NCI-H526 (cell line): ENCODE results near the gene RANBP17.
"Not testable (repeated sequence)": the region's sequence is repeated elsewhere in the genome, so short reads cannot be mapped to it uniquely, and the experiment has no call there.

Experiments
- DNase-seq, 2 experiments: peaks; one replicate each; lab custom pipeline; 2025; lab: John Stamatoyannopoulos, UW

Gene RANBP17

DNA sequence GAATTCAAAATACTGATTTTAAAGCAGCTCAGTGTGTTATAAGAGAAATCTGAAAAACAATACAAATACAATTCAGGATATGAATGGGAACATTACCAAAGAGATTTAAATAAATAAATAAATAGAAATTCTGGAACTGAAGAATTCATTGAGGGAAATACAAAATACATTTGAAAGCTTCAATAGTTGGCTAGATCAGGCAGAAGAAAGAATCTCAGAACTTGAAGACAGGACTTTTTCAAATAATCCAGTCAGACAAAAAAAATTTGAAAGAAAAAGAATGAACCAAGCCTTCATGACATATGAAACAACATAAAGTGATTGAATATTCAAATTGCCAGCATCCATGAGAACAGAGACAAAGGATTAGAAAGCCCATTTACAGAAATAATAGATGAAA, 387.6 kb downstream of the RANBP17 start:
- DNase-seq = no peak

DNA sequence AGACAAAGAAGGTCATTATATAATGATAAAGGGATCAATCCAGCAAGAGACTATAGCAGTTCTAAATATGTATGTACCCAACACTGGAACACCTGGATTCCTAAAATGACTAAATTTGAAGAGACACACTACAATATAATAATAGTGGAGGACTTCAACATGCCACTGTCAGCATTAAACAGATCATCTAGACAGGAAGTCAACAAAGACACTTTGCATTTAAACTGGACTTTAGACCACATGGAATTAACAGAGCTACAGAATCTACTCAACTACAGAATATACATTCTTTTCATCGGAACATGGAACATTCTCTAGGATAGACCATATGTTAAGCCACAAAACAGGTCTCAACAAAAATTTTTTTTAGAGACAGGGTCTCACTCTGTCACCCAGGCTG, 388.9 kb downstream of the RANBP17 start:
- no peak for DNase-seq

DNA sequence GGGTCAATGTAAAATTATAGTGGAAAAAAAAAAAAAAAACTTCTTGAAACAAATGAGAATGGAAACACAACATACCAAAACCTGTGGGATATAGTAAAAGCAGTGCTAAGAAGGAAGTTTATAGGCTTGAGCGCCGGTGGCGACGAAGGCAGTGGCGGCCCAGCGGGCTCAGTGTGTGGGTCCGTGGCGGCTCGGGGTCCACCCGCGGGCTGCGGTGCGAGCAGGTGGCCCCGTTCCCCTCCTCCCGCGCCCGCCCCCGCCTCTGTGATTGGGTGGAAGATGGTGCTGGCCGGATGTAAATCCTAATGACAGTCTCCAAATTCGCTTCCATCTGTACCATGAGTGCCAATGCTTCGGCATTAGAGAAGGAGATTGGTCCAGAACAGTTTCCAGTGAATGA, 389.7 kb downstream of the RANBP17 start:
- no peak for DNase-seq

DNA sequence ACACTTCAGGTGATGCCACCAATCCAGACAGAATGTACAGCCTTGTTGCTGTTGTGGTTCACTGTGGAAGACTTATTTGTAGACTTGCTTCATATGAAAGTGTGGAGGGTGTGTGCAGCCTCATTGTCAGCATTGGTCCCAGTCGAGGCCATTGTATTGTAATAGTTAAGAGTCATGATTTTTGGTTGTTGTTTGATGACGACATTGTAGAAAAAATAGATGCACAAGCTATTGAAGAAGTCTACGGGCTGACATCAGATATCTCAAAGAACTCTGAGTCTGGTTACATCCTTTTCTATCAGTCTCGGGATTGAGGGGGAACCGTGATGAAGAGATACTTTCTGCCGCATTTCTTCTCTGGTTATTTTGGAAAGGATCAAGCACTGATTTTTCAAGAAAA, 390.9 kb downstream of the RANBP17 start:
- no peak for DNase-seq

DNA sequence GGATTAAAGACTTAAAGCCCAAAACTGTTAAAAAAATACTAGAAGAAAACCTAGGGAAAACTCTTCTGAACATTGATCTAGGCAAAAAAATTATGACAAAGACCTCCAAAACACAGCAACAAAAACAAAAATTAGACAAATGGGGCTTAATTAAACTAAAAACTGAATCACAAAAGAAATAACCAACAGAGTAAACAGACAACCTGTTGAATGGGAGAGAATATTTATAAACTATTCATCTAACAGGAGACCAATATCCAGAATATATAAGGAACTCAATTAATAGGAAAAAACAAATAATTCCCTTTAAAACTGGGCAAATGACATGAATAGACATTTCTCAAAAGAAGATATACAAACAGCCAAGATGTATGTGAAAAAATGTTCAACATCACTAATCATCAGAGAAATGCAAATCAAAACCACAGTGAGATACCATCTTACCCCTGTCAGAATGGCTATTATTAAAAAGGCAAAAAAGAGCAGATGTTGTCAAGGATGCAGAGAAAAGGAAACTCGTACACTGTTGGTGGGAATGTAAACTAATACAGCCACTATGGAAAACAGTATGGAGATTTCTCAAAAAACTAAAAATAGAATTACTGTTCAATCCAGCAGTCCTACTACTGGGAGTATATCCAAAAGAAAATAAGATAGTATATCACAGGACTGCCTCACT, 397.1 kb downstream of the RANBP17 start:
- DNase-seq = peak; percentile 43 to 55

DNA sequence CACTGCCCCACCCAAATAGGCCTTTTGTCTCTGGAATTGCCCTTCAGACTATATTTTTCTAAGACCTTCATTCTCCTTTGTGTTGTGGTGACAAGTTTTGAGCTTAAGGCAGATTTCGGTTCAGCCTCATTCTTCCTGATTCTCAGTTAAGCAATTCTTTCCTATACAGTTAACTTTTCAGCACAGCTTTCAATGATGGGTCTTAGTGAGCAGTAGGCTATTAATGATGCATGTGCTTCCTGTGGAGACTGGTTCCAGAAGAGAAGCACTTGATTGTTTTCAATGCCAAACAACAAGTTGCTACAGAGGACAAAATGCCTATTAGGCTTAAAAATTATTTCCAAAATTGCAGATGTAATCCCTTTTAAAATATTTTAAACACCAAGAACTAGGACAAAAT, 399.5 kb downstream of the RANBP17 start:
- DNase-seq = no peak

DNA sequence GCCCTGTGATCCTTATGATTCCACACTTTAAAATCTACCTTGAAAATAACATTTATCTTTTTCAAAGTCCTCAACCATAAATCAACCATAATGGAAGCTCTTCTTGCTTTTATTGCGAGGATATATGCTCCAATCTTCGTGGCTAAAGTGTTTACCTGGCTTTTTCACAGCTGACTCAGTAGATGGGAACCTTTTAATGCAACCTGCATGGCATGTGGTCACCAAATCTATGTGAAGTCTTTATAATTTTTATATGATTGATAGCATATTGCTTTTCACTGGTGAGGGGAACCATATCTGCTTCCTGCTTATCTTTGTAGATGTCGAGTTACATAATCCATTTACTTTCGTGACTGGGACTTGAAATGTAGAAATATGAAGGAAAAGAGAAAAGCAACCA, 400.1 kb downstream of the RANBP17 start:
- DNase-seq = no peak

DNA sequence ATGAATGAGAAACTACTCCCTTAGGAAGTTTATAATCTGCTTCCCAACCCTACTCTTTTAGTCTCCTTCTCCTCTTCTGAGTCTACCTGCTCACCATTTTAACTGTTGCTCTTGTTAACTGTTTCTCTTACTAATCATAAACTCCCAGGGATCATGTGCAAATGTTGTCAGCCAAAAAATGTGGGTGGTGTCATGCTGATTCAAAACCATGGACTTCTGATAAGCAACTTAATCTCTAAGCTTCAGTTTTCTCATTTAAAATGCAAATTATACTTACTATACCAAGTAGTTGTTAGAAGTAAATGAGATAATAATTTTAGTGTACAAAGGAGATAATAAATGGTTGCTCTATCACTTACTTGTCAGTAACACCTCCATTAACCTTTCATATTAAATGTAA, 401.4 kb downstream of the RANBP17 start:
- DNase-seq = no peak

DNA sequence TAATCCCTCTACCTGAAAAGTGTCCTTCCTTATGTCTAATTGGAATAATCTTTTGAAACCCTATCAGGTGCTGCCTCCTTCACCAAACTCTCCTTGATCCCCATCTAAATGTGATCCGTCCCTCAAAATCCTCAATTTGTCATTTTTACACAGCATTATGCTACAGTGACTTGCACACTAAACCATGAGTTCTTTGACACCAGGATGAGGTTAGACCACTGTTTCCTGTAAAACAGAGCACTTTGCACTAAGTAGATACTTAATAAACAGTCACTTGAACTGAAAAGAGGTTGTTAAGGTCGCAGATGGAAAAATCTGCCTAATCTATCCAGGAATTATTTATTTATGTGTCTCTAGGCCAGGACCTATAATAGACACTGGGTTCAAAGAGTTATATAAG, 403.0 kb downstream of the RANBP17 start:
- no peak for DNase-seq

DNA sequence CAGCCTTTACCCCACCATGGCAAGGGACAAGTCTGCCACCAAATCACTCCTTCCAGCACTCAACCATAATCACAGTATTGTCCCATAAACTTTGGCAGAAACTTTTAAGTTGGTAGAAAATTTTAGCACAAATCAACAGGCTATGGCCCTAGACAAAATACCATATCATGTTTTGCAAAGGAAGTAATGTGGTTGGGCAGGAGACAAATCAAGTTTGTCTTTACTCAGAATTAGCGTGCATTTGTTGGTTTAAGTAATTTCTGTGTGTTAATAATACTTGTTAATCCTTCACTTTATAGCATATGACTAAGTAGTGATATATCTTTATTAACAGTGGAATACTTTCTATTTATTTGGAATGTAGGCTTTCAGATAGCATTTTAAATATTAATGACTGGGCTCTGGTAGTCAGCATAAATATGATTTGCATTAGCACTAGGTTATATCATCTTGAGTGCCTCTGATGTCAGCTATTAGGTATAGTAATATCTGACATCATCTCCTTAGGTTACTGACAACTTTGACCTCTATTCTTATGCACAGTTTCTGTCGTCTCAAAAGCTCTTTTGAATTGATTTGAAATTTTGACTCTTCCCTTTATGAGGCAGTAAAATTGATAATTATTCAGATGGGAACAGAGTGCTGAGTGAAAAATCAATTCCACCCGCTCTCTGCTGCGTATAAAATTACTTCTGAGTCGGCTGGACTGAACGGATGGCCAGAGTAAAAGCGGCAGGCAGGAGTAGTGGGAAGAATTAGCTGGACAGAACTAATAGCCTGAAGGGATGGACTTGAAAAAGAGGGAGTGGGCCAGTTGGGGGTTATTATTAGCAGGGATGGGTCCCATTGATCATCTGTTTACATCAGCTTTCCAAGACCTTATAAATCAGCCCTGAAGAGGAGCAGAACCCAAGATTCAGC, 407.1 kb downstream of the RANBP17 start:
- DNase-seq = no peak

DNA sequence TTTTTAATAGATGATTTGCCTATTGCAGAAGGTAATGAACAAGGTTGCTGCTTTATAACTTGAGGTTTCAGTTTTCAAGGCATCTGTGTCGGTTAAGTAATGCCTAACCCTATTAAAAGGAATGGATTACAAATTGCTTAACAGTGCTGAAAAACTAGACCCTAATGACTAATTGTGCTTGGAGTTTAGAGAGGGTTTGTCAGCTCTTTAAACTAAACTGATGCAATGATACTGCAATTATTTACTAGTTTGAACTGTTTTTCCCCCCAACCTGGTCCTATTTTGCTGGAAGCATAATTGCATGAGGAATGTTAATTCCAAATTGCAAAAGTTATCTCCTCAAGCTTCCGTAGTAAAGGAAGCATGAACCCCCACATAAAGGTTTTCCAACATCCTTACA, 407.9 kb downstream of the RANBP17 start:
- DNase-seq = no peak

DNA sequence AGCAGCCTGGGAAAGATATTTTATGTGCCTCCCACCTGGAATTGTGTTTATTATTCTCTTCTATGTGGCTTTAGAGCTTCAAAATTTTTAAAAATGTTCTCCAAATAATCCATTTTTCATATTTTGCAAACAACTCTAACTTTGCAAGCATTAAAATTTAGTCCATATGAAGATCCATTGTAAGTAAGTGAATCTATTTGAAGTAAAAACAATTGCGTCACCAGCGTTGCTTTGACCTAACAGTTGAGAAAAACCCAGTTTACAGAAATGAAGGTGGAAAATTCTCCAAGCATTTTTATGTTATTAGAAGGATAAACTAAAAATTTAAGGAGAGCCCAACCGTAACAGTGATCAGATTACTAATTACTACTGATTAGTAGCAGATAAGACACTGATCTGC, 408.3 kb downstream of the RANBP17 start:
- no peak for DNase-seq

DNA sequence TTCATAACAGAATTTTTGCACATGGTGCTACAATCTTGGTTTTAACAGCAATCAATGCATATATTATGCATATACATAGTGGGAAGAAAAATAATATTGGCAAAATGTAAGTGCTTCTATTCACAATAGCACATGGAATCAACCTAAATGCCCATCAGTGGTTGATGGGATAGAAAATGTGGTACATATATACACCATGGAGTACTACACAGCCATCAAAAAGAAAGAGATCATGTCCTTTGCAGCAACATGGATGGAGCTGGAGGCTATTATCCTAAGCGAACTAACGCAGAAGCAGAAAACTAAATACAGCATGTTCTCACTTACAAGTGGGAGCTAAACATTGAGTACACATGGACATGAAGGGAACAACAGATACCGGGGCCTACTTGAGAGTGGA, 410.0 kb downstream of the RANBP17 start:
- DNase-seq = no peak

DNA sequence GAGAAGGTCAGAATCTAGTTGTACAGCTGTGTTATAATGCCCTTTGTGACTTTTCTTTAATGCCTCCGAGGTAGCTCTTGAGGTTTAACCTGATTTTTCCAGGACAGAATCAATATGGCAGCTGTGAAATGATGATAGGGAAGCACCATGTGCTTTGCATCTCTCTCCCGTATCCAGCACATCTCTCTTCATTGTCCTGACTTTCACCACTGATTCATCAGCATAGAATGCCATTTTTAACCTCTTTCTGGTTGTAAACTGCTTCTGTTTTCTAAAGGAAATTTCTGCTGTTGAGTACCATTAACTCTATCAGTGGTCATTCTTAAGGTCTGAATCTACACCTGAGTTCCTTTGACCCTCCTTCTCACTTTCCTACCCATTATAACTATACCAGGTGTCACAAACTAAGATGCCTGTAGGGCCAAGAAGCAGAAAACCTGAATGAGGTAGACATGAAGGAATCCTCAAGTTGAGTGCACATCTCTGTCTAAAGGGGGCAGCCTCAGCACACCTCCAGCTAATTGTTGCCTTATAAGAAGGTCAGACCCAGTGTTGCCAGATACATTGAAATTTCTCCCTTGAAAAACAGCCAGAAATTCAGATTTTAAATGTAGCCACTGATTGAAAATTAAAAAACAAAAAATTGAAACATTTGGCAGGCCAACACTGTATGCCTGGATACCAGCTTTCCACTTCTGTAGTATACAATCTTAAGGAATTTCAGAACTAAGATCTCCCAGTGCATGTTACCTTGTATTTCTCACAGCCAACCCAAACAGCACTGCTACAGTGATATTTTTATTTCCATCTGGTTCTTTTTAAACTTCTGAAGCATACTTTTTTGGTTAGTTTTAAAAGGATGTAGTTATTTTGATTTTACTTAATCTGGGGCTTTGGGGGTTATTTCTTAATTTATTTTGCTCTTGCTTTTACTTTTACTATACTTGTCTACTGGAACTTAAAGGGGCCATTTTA, 411.5 kb downstream of the RANBP17 start:
- peak in 1 of 2 experiments; percentile 40 for DNase-seq

DNA sequence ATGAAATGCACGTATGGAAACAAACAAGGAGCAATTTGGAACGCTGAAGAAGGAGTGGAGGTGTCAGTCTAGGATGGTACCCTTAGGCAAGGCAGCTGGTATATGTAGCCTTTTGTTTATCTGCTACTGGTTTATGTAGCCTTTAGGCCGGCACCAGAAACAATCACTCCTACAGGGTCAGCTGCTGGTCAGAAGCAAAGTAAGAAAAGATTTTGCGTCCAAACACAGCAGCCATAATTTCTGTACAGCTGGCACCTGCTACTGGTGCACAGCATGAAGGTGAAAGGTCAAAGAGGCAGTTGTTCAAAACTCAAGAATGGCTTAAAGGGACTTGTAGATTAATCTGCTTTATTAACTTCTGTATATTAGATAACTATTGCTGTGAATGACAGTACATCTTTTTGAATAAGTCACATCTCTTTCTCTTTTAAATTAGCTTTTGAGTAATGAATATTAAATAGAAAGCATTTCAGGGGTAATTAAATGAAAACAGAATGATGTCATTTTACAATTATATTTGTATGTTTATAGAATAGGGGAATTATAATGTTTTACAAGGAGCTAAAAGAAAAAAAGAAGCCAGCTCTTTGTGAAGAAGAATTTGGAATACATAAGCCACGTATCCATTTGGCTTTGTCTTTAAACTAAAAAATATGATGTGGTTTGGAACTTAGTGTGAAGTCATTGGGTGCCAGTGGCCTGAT, 414.2 kb downstream of the RANBP17 start:
- no peak for DNase-seq

DNA sequence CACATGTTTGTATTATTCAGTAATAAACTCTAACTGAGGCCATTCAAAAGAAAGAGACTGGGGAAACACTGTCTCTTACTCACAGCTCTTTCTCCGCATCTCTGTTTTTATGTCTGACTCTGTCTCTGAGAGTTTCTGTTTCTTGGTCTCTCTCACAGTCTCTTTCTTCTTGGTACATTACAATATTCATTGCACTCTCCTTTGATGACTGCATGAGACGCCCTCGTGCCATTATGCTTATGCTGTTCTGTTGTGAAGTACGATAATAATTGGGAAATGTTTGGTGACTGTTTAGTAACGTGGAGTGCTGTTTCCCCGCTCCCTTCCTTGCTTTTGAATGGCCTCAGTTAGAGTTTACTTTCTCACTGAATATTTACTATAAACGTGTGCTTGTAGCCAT, 421.9 kb downstream of the RANBP17 start:
- no peak for DNase-seq

DNA sequence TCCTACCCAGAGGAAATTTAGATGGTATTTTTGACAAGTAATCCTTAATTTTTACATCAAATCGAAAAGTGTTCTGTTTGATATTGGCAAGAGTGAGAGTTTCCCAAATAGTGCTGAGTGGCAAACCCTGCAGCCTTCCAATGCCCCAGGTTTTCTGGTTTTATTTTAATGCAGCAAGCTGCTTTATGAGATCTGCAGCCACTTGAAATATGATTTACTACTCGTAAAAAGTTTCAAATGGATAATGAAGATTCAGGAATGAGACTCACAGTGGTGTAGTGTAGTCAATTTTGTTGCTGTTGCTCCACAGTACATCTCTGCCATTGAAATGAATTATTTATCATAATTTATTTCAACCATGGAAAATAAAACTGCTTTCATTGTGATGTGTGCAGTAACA, 423.6 kb downstream of the RANBP17 start:
- DNase-seq = no peak

DNA sequence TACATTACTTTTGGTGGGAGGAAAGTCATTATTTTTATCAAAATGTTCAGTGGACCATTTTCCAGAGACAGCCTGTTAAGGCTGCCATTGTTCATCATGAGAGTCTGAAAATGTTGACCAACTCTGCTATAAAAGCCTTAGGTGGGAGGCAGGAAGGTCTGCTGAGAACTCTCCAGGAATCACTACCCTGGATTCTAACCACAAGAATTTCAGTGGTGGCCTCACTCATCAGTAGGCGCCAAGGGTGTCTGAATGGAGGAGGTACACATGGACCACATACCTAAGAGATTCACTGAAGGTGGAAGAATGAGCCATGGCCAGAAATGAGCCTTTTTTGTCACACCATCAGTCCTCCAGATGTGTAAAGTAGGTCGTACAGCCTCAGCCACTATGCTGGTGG, 426.2 kb downstream of the RANBP17 start:
- no peak for DNase-seq

DNA sequence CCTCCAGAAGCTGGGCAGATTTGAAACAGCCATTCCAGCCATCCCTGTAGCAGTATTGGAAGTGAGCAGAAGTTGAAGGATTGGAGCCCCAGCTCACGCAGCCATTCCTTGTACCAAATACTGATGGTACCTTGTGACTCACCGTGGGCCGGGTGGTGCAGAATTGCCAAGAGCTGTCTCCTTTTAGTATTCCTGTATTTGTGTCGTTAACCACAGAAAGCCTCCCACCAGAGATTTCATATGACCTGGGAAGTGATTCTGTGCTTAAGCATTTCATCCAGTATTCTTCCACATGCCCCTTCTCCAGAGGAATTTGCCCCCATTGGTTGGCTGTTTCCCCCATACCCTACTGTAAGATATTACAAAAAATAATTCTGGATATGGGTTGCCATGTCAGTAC, 429.6 kb downstream of the RANBP17 start:
- DNase-seq = no peak

DNA sequence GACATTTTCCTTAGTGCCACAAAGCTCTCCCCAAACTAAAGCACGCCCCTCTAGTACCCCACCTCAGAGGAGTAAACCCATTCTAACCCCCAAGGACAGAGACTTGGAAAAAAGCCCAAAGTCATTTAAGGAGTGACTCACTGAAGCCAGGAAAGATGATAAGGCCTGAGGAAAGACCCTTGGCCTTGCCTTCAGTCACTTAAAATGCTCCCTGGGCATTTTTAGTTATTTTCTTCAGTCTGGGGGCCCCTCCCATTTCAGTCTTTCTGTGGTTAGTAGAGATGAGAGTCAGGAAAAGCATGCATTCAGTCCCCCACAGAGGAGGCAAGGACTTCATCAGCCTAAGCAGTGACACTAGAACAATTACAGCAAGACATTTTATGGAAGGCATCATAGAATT, 433.5 kb downstream of the RANBP17 start:
- no peak for DNase-seq

DNA sequence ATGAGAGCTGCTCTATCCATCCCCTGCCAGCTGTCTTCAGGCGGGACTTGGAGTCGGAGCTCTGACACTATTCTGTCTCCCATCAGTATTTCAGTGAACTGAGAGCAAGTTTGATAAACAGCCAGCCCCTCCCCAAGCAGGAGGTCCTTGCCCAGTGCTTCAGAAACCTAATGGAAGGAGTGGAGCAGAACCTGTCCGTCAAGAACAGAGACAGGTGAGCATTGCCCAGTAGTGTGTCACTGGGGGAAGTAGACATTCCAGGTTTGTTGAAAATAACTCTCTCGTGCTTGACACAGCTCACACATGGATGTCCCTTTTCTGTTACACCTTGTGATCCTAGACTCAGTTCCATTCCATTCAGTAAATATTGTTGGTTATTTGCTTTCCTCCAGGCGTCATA, 434.0 kb downstream of the RANBP17 start:
- DNase-seq = no peak

DNA sequence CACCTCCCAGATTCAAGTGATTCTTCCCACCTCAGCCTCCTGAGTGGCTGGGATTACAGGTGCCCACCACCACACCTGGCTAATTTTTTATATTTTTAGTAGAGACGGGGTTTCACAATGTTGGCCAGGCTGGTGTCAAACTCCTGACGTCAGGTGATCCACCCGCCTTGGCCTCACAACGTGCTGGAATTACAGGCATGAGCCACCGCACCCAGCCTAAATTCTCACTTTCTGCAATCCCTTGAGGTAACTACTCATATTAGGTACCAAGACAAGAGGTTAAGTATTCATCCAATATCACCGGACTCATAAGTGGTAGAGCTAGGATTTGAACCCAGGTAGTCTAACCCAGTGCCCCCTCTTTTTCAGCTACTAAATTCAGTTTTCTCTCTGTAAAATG, 436.1 kb downstream of the RANBP17 start:
- not testable (repeated sequence) for DNase-seq
